H1 (cell line): Measurements from ENCODE around the gene TRAF3. TPM values are rescaled to one million over a fixed set of nuclear protein-coding genes. Genes with fewer than 3 reads are reported as not detected.
A peak's percentile ranks its signal among the peaks of the same experiment; 100 is the strongest.

Experiments used
- CTCF ChIA-PET: fragments of 300-600 bp; sonication (Branson Sonifier 250); formaldehyde crosslinking; loops from one replicate; lab custom pipeline; 2021; ENCODE audit not compliant: partially characterized antibody; lab: Charles Lee
- POLR2A ChIA-PET: fragments of 300-600 bp; sonication (Branson Sonifier 250); formaldehyde crosslinking; loops from one replicate; lab custom pipeline; 2021; ENCODE audit warnings: inconsistent platforms; ENCODE audit not compliant: partially characterized antibody; lab: Charles Lee
- DNase-seq, 2 experiments: peaks; one replicate each; pipeline versions ENCODE4 v3.0.0 to v3.0.0-alpha.2; 2010 to 2022; ENCODE audit warnings: low spot score in 2 of 2, low read depth in 1 of 2, mixed read lengths in 1 of 2
- FAIRE-seq: peaks from 2 replicates; lab custom pipeline; 2011; peaks lifted over from hg19 to GRCh38; lab: Jason Lieb, UNC
- H2AFZ ChIP-seq: 2 replicates; pipeline ENCODE4 v1.8.1; 2012; ENCODE audit warnings: low read length, inconsistent platforms
- H2AK5ac ChIP-seq: 2 replicates; pipeline ENCODE4 v1.6.1; 2013; ENCODE audit warnings: low read depth, low read length
- H2BK120ac ChIP-seq: replicated peaks from 2 replicates; pipeline ENCODE3; 2013; ENCODE audit warnings: low read depth, low read length, inconsistent platforms
- H2BK12ac ChIP-seq: 2 replicates; pipeline ENCODE4 v1.6.1; 2013; ENCODE audit warnings: low read depth, low read length
- H2BK15ac ChIP-seq: 2 replicates; pipeline ENCODE4 v1.6.1; 2013; ENCODE audit warnings: low read length
- H2BK20ac ChIP-seq: 2 replicates; pipeline ENCODE4 v1.6.1; 2013; ENCODE audit warnings: low read length
- H2BK5ac ChIP-seq: 2 replicates; pipeline ENCODE4 v1.6.1; 2013; ENCODE audit warnings: low read depth, low read length
- H3K14ac ChIP-seq: 2 replicates; pipeline ENCODE4 v1.6.1; 2013; ENCODE audit warnings: inconsistent platforms; ENCODE audit not compliant: insufficient read length
- H3K18ac ChIP-seq: 2 replicates; pipeline ENCODE4 v1.6.1; 2013; ENCODE audit warnings: low read length; ENCODE audit errors: extremely low read depth
- H3K23ac ChIP-seq: 2 replicates; pipeline ENCODE4 v1.6.1; 2013; ENCODE audit warnings: inconsistent platforms; ENCODE audit not compliant: insufficient read length
- H3K23me2 ChIP-seq: 2 replicates; pipeline ENCODE4 v1.6.1; 2013; ENCODE audit warnings: low read depth, low read length
- H3K27ac ChIP-seq: 2 replicates; pipeline ENCODE4 v1.6.1; 2011; ENCODE audit warnings: low read depth, low read length, inconsistent platforms
- H3K27me3 ChIP-seq, 4 experiments: replicated peaks in 1 of 4; 1 replicate in 1 of 4; 2 replicates in 3 of 4; pipeline versions ENCODE4 v1.6.1 to v1.8.1; 2011 to 2013; ENCODE audit warnings: low read length in 3 of 4, mild to moderate bottlenecking in 3 of 4, inconsistent platforms in 2 of 4, mixed read lengths in 2 of 4, moderate library complexity in 1 of 4; ENCODE audit not compliant: control insufficient read depth in 3 of 4, insufficient read depth in 3 of 4; ENCODE audit errors: extremely low read depth in 1 of 4
- H3K36me3 ChIP-seq, 4 experiments: 2 replicates each; pipeline versions ENCODE4 v1.6.1 to v1.8.1; 2011 to 2013; ENCODE audit warnings: mild to moderate bottlenecking in 4 of 4, low read length in 3 of 4, moderate library complexity in 2 of 4, control low read depth in 1 of 4, inconsistent platforms in 1 of 4; ENCODE audit not compliant: insufficient read depth in 4 of 4, control insufficient read depth in 2 of 4
- H3K4ac ChIP-seq: replicated peaks from 2 replicates; pipeline ENCODE3; 2013; ENCODE audit warnings: low read length, low read depth, mixed read lengths, inconsistent platforms; ENCODE audit not compliant: insufficient read length
- H3K4me1 ChIP-seq, 4 experiments: replicated peaks in 1 of 4; 1 replicate in 1 of 4; 2 replicates in 3 of 4; pipeline versions ENCODE4 v1.6.1 to v1.8.1; 2011 to 2013; ENCODE audit warnings: low read length in 3 of 4, inconsistent platforms in 2 of 4, mixed read lengths in 1 of 4; ENCODE audit not compliant: insufficient read depth in 4 of 4, control insufficient read depth in 3 of 4
- H3K4me2 ChIP-seq, 2 experiments: 2 replicates each; pipeline versions ENCODE4 v1.6.1 to v1.8.1; 2011 to 2013; ENCODE audit warnings: low read depth in 2 of 2, low read length in 2 of 2, control low read depth in 1 of 2, inconsistent platforms in 1 of 2, mild to moderate bottlenecking in 1 of 2; ENCODE audit not compliant: insufficient read depth in 1 of 2
- H3K4me3 ChIP-seq, 4 experiments: fragments of 200-600, 300-600 bp in 1 of 4; sonication (generic), shearing (Covaris generic), sonication (Bioruptor Twin) in 1 of 4; 2 replicates each; pipeline versions ENCODE4 v1.5.1 to v1.8.1; 2011 to 2016; ENCODE audit warnings: low read length in 4 of 4, low read depth in 3 of 4, control low read depth in 2 of 4, inconsistent platforms in 2 of 4, mild to moderate bottlenecking in 2 of 4, mixed read lengths in 1 of 4, moderate library complexity in 1 of 4; ENCODE audit not compliant: insufficient read depth in 2 of 4; ENCODE audit errors: extremely low read depth in 1 of 4
- H3K56ac ChIP-seq: replicated peaks from 2 replicates; pipeline ENCODE3; 2013; ENCODE audit warnings: low read depth, mild to moderate bottlenecking, mixed read lengths, low read length, inconsistent platforms; ENCODE audit not compliant: insufficient read length
- H3K79me1 ChIP-seq: 2 replicates; pipeline ENCODE4 v1.6.1; 2013; ENCODE audit warnings: low read depth, low read length, control low read depth
- H3K79me2 ChIP-seq, 2 experiments: 2 replicates each; pipeline versions ENCODE4 v1.6.1 to v1.8.1; 2012 to 2013; ENCODE audit warnings: low read length in 2 of 2, mild to moderate bottlenecking in 2 of 2, inconsistent platforms in 1 of 2; ENCODE audit not compliant: insufficient read depth in 2 of 2, control insufficient read depth in 1 of 2
- H3K9ac ChIP-seq, 4 experiments: replicated peaks in 1 of 4; 1 replicate in 1 of 4; 2 replicates in 3 of 4; pipeline versions ENCODE4 v1.6.1 to v1.8.1; 2011 to 2013; ENCODE audit warnings: low read depth in 3 of 4, low read length in 3 of 4, control low read depth in 2 of 4, mild to moderate bottlenecking in 2 of 4, moderate library complexity in 2 of 4, inconsistent platforms in 1 of 4; ENCODE audit errors: extremely low read depth in 1 of 4
- H3K9me3 ChIP-seq, 2 experiments: 2 replicates each; pipeline versions ENCODE4 v1.6.1 to v1.8.1; 2012 to 2013; ENCODE audit warnings: mild to moderate bottlenecking in 2 of 2, moderate library complexity in 2 of 2, control low read depth in 1 of 2, inconsistent platforms in 1 of 2, low read depth in 1 of 2, low read length in 1 of 2, mixed read lengths in 1 of 2; ENCODE audit not compliant: insufficient read depth in 2 of 2
- H4K20me1 ChIP-seq, 2 experiments: replicated peaks in 1 of 2; 2 replicates each; pipeline versions ENCODE3 to v1.8.1; 2011 to 2013; ENCODE audit warnings: inconsistent platforms in 2 of 2, low read length in 2 of 2, mild to moderate bottlenecking in 1 of 2; ENCODE audit not compliant: insufficient read depth in 2 of 2, control insufficient read depth in 1 of 2
- H4K5ac ChIP-seq: 2 replicates; pipeline ENCODE4 v1.6.1; 2013; ENCODE audit warnings: low read length, low read depth, mixed read lengths, inconsistent platforms; ENCODE audit not compliant: insufficient read length
- H4K8ac ChIP-seq: 2 replicates; pipeline ENCODE4 v1.8.0; 2013; ENCODE audit warnings: mild to moderate bottlenecking, moderate library complexity, low read length, inconsistent platforms; ENCODE audit not compliant: insufficient read depth; ENCODE audit errors: extremely low read depth
- H4K91ac ChIP-seq: replicated peaks from 2 replicates; pipeline ENCODE3; 2013; ENCODE audit warnings: low read length, mixed read lengths, inconsistent platforms; ENCODE audit not compliant: insufficient read length
- ASH2L ChIP-seq: fragments of 200-600, 300-600 bp; sonication (generic); IDR thresholded peaks from one replicate; pipeline ENCODE4 v1.7.1; 2017; ENCODE audit warnings: low read length
- BCL11A ChIP-seq, 2 experiments: IDR thresholded peaks; one replicate each; pipeline ENCODE4 v1.6.1; 2011; ENCODE audit warnings: low read depth in 2 of 2, low read length in 2 of 2, mild to moderate bottlenecking in 2 of 2
- CBX8 ChIP-seq: fragments of 300-800, 300-1000 bp; sonication (generic); IDR thresholded peaks from 2 replicates; pipeline ENCODE4 v1.7.1; 2016; ENCODE audit warnings: low read depth, low read length, borderline replicate concordance
- CEBPB ChIP-seq: IDR thresholded peaks from 2 replicates; pipeline ENCODE4 v1.6.1; 2012; ENCODE audit warnings: low read depth, low read length
- EP300 ChIP-seq, 2 experiments: IDR thresholded peaks; 1 replicate in 1 of 2; 2 replicates in 1 of 2; pipeline ENCODE4 v1.6.1; 2011 to 2012; ENCODE audit warnings: low read depth in 2 of 2, low read length in 2 of 2, mild to moderate bottlenecking in 2 of 2, borderline replicate concordance in 1 of 2, inconsistent platforms in 1 of 2, moderate library complexity in 1 of 2
- MAFK ChIP-seq: IDR thresholded peaks from 2 replicates; pipeline ENCODE4 v1.6.1; 2012; ENCODE audit warnings: low read depth, mild to moderate bottlenecking, improper control_type of control experiment, low read length
- PHF8 ChIP-seq: fragments of 200-600 bp; sonication (generic); conservative IDR thresholded peaks from 2 replicates; pipeline ENCODE4 v1.7.1; 2012; ENCODE audit warnings: low read depth, mild to moderate bottlenecking, inconsistent platforms, low read length, moderate library complexity
- POLR2A ChIP-seq, 2 experiments: IDR thresholded peaks; 1 replicate in 1 of 2; 2 replicates in 1 of 2; pipeline ENCODE4 v1.6.1; 2011; ENCODE audit warnings: low read depth in 2 of 2, low read length in 2 of 2, mild to moderate bottlenecking in 2 of 2; ENCODE audit errors: control extremely low read depth in 1 of 2
- RAD21 ChIP-seq, 2 experiments: IDR thresholded peaks in 1 of 2; conservative IDR thresholded peaks in 1 of 2; 2 replicates each; pipeline ENCODE4 v1.6.1; 2011; ENCODE audit warnings: low read depth in 2 of 2, low read length in 2 of 2, improper control_type of control experiment in 1 of 2, inconsistent platforms in 1 of 2, mild to moderate bottlenecking in 1 of 2, moderate library complexity in 1 of 2
- SAP30 ChIP-seq: fragments of 300-600 bp; sonication (generic); IDR thresholded peaks from 2 replicates; pipeline ENCODE4 v1.7.1; 2012; ENCODE audit warnings: low read length, moderate library complexity, mild to moderate bottlenecking, inconsistent platforms; ENCODE audit not compliant: insufficient read depth, insufficient replicate concordance
- SP1 ChIP-seq: IDR thresholded peaks from 2 replicates; pipeline ENCODE4 v1.6.1; 2011; ENCODE audit warnings: low read depth, low read length
- TCF12 ChIP-seq: IDR thresholded peaks from 2 replicates; pipeline ENCODE4 v1.6.1; 2011; ENCODE audit warnings: low read depth, mild to moderate bottlenecking, low read length
- ZNF274 ChIP-seq: IDR thresholded peaks from 2 replicates; pipeline ENCODE4 v1.7.0; 2012; ENCODE audit warnings: low read length, borderline replicate concordance; ENCODE audit errors: extremely low read depth
- WGBS, 2 experiments: shearing (Covaris generic) in 1 of 2; methylation state at CpG; one replicate each; pipeline versions ENCODE4 v1.1.6 to v1.1.7; 2013 to 2015; ENCODE audit warnings: low lambda C conversion rate in 2 of 2, mixed read lengths in 2 of 2, inconsistent platforms in 1 of 2, low coverage in 1 of 2, missing lambda C conversion rate in 1 of 2; ENCODE audit not compliant: insufficient replicate concordance in 2 of 2, insufficient coverage in 1 of 2, insufficient read length in 1 of 2; ENCODE audit errors: extremely low coverage in 1 of 2, missing lambda C conversion rate in 1 of 2; 5-methylcytosine and 5-hydroxymethylcytosine counted together
- polyA plus RNA-seq, 7 experiments: library from polyadenylated mRNA; depleted of rRNA in 3 of 7; stranded (reverse) in 5 of 7; unstranded in 2 of 7; fragments of >200 nt in 5 of 7; fragments of 200-250 nt in 2 of 7; gene quantifications; 1 replicate in 5 of 7; 2 replicates in 1 of 7; 4 replicates in 1 of 7; pipeline versions ENCODE4 v1.2.1 to v1.2.3, GENCODE V29; 2011 to 2013; ENCODE audit warnings: missing spikeins in 2 of 7, mixed read lengths in 2 of 7
- total RNA-seq: library from RNA; stranded (reverse); fragmentation: NEBNext Ultra II Directional; extraction: Animal tissue kit (Norgen Biotek cat#: 25700); gene quantifications from 2 replicates; pipeline ENCODE4 v1.2.1, GENCODE V29; 2021

The TRAF3 gene
- total and polyA plus RNA-seq, 2 of the 8 experiments (the other 6 are each of a cell fraction or from before 2014, with no cell fraction given), result 5.8 to 12.1 TPM

DNA sequence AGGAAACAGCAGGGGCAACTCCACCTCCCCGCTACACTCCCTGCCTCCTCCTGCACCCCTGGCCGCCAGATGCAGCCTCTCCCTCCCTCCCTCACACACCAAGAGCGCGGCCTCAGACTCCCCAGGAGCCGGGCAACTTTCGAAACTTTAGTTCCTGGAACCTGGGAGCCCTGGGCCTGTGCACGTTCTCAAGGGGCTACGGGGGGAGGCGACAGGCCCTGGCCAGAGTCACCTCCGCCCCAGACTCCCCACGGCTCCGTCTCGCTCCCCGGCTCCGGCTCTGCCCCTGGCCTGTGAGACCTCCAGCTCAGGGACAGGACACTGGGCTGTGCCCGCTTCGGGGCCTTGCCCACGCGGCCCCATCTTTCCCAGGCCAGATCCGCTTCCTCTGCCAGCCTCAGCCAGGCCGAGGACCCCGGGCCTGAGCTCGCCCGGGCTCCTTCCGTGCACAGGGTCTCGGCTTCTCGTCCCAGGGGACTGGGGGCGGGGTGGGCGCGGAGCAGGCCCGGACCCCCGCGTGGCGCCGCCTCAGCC lies 150.7 kb downstream of the TRAF3 start:
- no peak overlapping the region for H3K23ac ChIP-seq
- peak overlapping the region in 1 of 4 experiments; percentile 34; a peak in 2 of 7 replicates for H3K9ac ChIP-seq
- H4K91ac ChIP-seq, result no peak overlapping the region
- FAIRE-seq (no peak), DNase-seq (no peak)
- H3K27ac ChIP-seq, result no peak overlapping the region
- H2BK120ac ChIP-seq, result no peak overlapping the region
- no peaks in the 10 kb centered on the region for H3K79me2 ChIP-seq
- H3K4ac ChIP-seq, result no peak overlapping the region
- POLR2A ChIA-PET, result interaction anchor here (0.7 to 1.1 kb wide), 3 partner anchors 12 to 277 kb away, joined by 3 to 4 read pairs (median 3); no protein-coding TSS in a partner anchor
- peak overlapping the region; percentile 39; the same call in 1 of the 2 replicates for H2BK12ac ChIP-seq
- H3K4me1 ChIP-seq, result peaks cover 5 to 37% (median 25%) of the 10 kb centered on the region in 4 experiments
- H2AFZ ChIP-seq, result no peak overlapping the region; the same call in 1 of the 2 replicates
- peak overlapping the region; percentile 88 to 98 for H3K4me2 ChIP-seq
- H4K8ac ChIP-seq, result peak overlapping the region; percentile 76
- H2AK5ac ChIP-seq, result no peak overlapping the region
- H3K18ac ChIP-seq, result peak overlapping the region; percentile 87
- no peak overlapping the region for H2BK5ac ChIP-seq
- H3K23me2 ChIP-seq, result peaks cover 28% of the 10 kb centered on the region; the same call in 1 of the 2 replicates
- H3K9me3 ChIP-seq, result no peaks in the 10 kb centered on the region
- peaks cover 0 to 12% of the 10 kb centered on the region in 2 experiments for H4K20me1 ChIP-seq
- H4K5ac ChIP-seq, result no peak overlapping the region
- H2BK15ac ChIP-seq, result no peak overlapping the region
- peak overlapping the region; percentile 72 to 92 (median 78) for H3K4me3 ChIP-seq
- H3K14ac ChIP-seq, result no peak overlapping the region
- 2% methylated on average over 11 of the region's 35 CpGs; no CpG with 5 or more reads in 1 of the 2 experiments for WGBS, 2 experiments
- no peak overlapping the region for H3K56ac ChIP-seq
- H3K27me3 ChIP-seq, result peaks cover 41 to 87% (median 75%) of the 10 kb centered on the region in 4 experiments
- CTCF ChIA-PET, result interaction anchor here (0.6 to 1.6 kb wide), 3 partner anchors 9 to 152 kb away, joined by 3 read pairs; no protein-coding TSS in a partner anchor
- no peak overlapping the region for H2BK20ac ChIP-seq
- H3K36me3 ChIP-seq, result peaks cover 0 to 6% (median under 1%) of the 10 kb centered on the region in 4 experiments; a peak in 3 of 8 replicates
- no peaks in the 10 kb centered on the region for H3K79me1 ChIP-seq
- TF ChIP-seq ASH2L (peak; percentile 36), MAFK (no peak), SP1 (no peak), RAD21 (IDR thresholded peaks at IDR 0.05 in 1 of 2, conservative IDR thresholded peaks at IDR 0.05 in 1 of 2; ENCODE audit: low read depth in 2 of 2, low read length in 2 of 2) (no peak), SAP30 (no peak), EP300 (IDR thresholded peaks at IDR 0.05; ENCODE audit: borderline replicate concordance in 1 of 2, low read depth in 2 of 2, low read length in 2 of 2) (no peak), PHF8 (peak; percentile 40; the same call in 1 of the 2 replicates), POLR2A (IDR thresholded peaks at IDR 0.05; ENCODE audit: control extremely low read depth in 1 of 2, low read depth in 2 of 2, low read length in 2 of 2) (no peak), TCF12 (no peak), CEBPB (no peak), BCL11A (IDR thresholded peaks at IDR 0.05; ENCODE audit: low read depth in 2 of 2, low read length in 2 of 2) (no peak), CBX8 (no peak), ZNF274 (no peak)
